Omental fat pad (tissue), 4 donors: ENCODE results near the gene ZP1. TPM values are rescaled to one million over a fixed set of nuclear protein-coding genes. Genes with fewer than 3 reads are reported as not detected.

ENCODE experiments used
- ATAC-seq: fragments of 150-250 bp; one replicate; pipeline ENCODE4 v1.9.1; 2016; ENCODE audit warnings: mild to moderate bottlenecking, moderate library complexity; ENCODE audit not compliant: low FRiP score
- DNase-seq: peaks from one replicate; pipeline ENCODE4 v3.0.0-alpha.2; 2019; ENCODE audit warnings: low spot score
- total RNA-seq, 4 donors: library from RNA; depleted of rRNA; stranded (reverse); fragments of >200 nt; gene quantifications; one replicate each; pipeline ENCODE4 v1.1.0, GENCODE V29; 2016
- TF ChIP-seq, protein P1 (sequence below), 3 donors: fragments of 450-650 bp; IDR thresholded peaks; one replicate each; pipeline ENCODE4 v1.5.1; 2016 to 2017; ENCODE audit warnings: antibody characterized with exemption in 3 of 3, mild to moderate bottlenecking in 3 of 3, moderate library complexity in 2 of 3

Gene ZP1
- total RNA-seq, 4 donors from 2014 or later = 2.2 to 3.0 TPM; not detected in 2

GRCh38 chr11:60923326-60923725 is 56.0 kb downstream of the ZP1 start:
- TF ChIP-seq, protein P1, sequence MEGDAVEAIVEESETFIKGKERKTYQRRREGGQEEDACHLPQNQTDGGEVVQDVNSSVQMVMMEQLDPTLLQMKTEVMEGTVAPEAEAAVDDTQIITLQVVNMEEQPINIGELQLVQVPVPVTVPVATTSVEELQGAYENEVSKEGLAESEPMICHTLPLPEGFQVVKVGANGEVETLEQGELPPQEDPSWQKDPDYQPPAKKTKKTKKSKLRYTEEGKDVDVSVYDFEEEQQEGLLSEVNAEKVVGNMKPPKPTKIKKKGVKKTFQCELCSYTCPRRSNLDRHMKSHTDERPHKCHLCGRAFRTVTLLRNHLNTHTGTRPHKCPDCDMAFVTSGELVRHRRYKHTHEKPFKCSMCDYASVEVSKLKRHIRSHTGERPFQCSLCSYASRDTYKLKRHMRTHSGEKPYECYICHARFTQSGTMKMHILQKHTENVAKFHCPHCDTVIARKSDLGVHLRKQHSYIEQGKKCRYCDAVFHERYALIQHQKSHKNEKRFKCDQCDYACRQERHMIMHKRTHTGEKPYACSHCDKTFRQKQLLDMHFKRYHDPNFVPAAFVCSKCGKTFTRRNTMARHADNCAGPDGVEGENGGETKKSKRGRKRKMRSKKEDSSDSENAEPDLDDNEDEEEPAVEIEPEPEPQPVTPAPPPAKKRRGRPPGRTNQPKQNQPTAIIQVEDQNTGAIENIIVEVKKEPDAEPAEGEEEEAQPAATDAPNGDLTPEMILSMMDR (IDR thresholded peaks at IDR 0.05) = no peak
- ATAC-seq (no peak), DNase-seq (no peak)

DNA sequence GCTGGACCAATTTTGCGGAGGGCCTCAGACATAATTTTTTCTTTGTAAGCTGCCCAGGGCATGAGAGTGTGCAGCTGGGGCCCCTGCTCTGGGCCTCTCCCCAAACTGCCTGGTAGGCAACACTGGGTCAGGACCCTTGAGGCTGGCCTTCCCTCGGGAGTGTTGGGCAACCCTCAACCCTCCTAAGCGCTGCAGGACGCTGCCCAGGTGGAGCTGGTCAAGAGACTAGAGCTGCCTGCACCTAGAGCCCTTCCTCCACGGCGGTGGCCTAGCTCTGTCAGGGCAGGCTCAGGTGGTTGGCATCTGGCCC is 56.4 kb downstream of the ZP1 start:
- ATAC-seq (peak; percentile 13), DNase-seq (no peak)
- TF ChIP-seq, protein P1 (IDR thresholded peaks at IDR 0.05) = no peak

DNA sequence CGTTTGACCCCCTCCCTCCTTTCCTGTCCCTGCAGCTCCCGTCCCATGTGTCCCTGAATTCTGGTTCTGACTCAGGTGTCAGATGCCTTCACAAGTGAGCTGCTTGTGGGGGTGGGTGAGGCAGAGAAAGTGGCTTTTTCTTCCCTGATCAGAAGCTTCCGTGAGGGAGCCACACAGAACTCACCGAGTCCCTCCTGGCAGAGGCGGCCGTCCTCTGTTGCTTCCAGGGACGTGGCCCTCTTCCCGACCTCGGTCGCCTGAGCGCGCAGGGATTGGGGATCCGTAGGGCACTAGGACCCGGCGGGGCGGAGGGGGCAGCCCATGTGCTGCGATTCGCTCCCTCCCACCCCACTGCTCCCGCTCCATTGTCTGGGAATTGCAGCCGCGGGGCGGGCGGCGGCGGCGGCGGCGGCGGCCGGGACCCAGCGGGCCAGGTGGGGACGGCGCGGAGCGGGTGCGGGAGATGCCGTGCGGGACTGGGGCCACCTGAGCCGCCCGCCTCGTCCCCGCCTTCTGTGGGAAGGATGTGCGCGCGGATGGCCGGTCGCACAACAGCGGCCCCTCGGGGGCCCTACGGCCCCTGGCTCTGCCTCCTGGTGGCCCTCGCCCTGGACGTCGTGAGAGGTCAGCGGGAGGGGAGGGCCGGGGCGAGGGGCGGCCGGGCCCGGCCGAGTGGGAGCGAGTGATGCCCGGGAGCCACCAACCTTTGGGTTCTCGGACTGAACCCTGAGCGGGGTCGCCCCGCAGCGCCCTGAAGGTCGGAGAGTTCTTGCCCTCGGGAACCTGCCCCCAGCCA is 57.0 kb downstream of the ZP1 start, which contains the start of gene TMEM132A:
TMEM132A (plus strand) TSS at position 351 of the 796 bp plus-strand sequence; CDS start at position 525, 174 bp downstream.
- ATAC-seq = peak; percentile 52
- TF ChIP-seq, protein P1 (IDR thresholded peaks at IDR 0.05) = no peak

More for the DNA sequence above, 57.0 kb downstream of the ZP1 start, which contains the start of gene TMEM132A:
- DNase-seq = no peak

Other genes starting within 250 kb of the ZP1 start
- gene MS4A8, start 167.9 kb upstream of the ZP1 start, total RNA-seq = not detected
- not detected for gene MS4A18, start 142.8 kb upstream of the ZP1 start, total RNA-seq
- gene MS4A15, start 110.7 kb upstream of the ZP1 start, total RNA-seq = not detected
- gene MS4A10, start 82.2 kb upstream of the ZP1 start, total RNA-seq = not detected
- gene CCDC86, start 25.4 kb upstream of the ZP1 start, total RNA-seq = 10 to 100 TPM; 17.5 to 68.6 (median 22.5) TPM
- 1 to 10 TPM in 1 of 4 donors, under 1 TPM in 1, not detected in 2; 0.28 to 1.1 TPM for gene PTGDR2, start 11.6 kb upstream of the ZP1 start, total RNA-seq
- 10 to 100 TPM; 50.3 to 93.9 (median 58.0) TPM for gene PRPF19, start 39.0 kb downstream of the ZP1 start, total RNA-seq
- gene TMEM109, start 46.6 kb downstream of the ZP1 start, total RNA-seq = 100 to 1,000 TPM in 1 of 4 donors, 10 to 100 TPM in 3; 79.6 to 150 (median 88.7) TPM
- gene TMEM132A, start 56.9 kb downstream of the ZP1 start, total RNA-seq = 10 to 100 TPM in 1 of 4 donors, 1 to 10 TPM in 3; 2.9 to 11.3 (median 6.7) TPM
- 10 to 100 TPM; 17.6 to 56.0 (median 32.3) TPM for gene SLC15A3, start 84.6 kb downstream of the ZP1 start, total RNA-seq
- gene CD6, start 104.1 kb downstream of the ZP1 start, total RNA-seq = 1 to 10 TPM in 3 of 4 donors, under 1 TPM in 1; 0.79 to 6.5 (median 2.2) TPM
- gene CD5, start 234.9 kb downstream of the ZP1 start, total RNA-seq = 1 to 10 TPM in 3 of 4 donors, under 1 TPM in 1; 0.37 to 5.4 (median 2.0) TPM